ENCODE results near the gene SDF2L1. TPM values are rescaled to one million over a fixed set of nuclear protein-coding genes. Genes with fewer than 3 reads are reported as not detected.
A peak's percentile ranks its signal among the peaks of the same experiment; 100 is the strongest.

The SDF2L1 gene
- total and polyA plus RNA-seq, 12 donors, result 14.0 to 83.9 (median 27.4) TPM

- TF ChIP-seq, protein P1, sequence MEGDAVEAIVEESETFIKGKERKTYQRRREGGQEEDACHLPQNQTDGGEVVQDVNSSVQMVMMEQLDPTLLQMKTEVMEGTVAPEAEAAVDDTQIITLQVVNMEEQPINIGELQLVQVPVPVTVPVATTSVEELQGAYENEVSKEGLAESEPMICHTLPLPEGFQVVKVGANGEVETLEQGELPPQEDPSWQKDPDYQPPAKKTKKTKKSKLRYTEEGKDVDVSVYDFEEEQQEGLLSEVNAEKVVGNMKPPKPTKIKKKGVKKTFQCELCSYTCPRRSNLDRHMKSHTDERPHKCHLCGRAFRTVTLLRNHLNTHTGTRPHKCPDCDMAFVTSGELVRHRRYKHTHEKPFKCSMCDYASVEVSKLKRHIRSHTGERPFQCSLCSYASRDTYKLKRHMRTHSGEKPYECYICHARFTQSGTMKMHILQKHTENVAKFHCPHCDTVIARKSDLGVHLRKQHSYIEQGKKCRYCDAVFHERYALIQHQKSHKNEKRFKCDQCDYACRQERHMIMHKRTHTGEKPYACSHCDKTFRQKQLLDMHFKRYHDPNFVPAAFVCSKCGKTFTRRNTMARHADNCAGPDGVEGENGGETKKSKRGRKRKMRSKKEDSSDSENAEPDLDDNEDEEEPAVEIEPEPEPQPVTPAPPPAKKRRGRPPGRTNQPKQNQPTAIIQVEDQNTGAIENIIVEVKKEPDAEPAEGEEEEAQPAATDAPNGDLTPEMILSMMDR (IDR thresholded peaks at IDR 0.05), result no peak
- TF ChIP-seq POLR2A (IDR thresholded peaks at IDR 0.05), result no peak
- H3K4me3 ChIP-seq, result peak overlapping the region in 1 of 4 donors; percentile 79
- H3K36me3 ChIP-seq (replicated peaks in 1 of 2), result no peaks in the 10 kb centered on the region
- no peak overlapping the region for H3K27ac ChIP-seq
- H3K9me3 ChIP-seq (replicated peaks in 1 of 3), result no peaks in the 10 kb centered on the region
- WGBS, 4 donors, result 19 to 23% (median 22%) methylated on average over 5 to 6 of the region's 6 CpGs
- H3K27me3 ChIP-seq, result no peaks in the 10 kb centered on the region
- intact Hi-C loops (cut with DNase I), result no loop called here
- no peak for DNase-seq
- H3K4me1 ChIP-seq (replicated peaks in 1 of 2), result peaks cover 12 to 14% of the 10 kb centered on the region in 2 donors
These were observed 8.9 kb downstream of the SDF2L1 start for GRCh38 chr22:21650823-21651520.

DNA sequence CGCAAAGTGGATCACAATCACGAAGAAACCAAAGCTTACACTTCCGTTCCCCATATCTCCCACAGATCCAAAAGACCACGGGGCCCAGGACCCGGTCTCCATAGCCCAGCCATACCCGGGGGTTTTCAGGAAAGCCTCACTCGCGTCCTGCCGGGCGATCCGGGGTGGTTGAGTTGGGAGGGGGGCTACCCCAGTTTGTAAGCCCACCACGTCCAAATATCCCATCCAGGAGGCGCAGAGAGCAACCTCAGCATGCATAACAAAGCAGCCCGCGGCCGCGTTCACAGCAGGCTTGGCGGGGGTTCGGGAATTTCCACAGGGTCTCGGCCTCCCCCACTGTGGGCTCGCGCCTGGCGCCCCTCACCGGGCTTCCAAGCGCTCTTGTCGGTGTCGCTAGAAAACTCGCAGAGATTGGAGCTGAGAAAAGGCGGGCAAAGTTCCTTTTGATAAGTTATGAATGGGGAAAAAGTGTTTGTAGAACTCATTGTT, 9.5 kb downstream of the SDF2L1 start:
- TF ChIP-seq, protein P1 (IDR thresholded peaks at IDR 0.05), result no peak
- no peak for TF ChIP-seq POLR2A (IDR thresholded peaks at IDR 0.05)
- H3K27ac ChIP-seq, result no peak overlapping the region
- H3K36me3 ChIP-seq (replicated peaks in 1 of 2), result no peaks in the 10 kb centered on the region
- H3K27me3 ChIP-seq, result no peaks in the 10 kb centered on the region
- H3K4me3 ChIP-seq, result peak overlapping the region in 3 of 4 donors; percentile 23 to 79 (median 30)
- DNase-seq, result no peak
- 1 to 2% (median 1%) methylated on average over 11 to 29 of the region's 29 CpGs for WGBS, 4 donors
- H3K4me1 ChIP-seq (replicated peaks in 1 of 2), result peaks cover 12 to 14% of the 10 kb centered on the region in 2 donors
- no peaks in the 10 kb centered on the region for H3K9me3 ChIP-seq (replicated peaks in 1 of 3)
- intact Hi-C loops (cut with DNase I), result no loop called here

DNA sequence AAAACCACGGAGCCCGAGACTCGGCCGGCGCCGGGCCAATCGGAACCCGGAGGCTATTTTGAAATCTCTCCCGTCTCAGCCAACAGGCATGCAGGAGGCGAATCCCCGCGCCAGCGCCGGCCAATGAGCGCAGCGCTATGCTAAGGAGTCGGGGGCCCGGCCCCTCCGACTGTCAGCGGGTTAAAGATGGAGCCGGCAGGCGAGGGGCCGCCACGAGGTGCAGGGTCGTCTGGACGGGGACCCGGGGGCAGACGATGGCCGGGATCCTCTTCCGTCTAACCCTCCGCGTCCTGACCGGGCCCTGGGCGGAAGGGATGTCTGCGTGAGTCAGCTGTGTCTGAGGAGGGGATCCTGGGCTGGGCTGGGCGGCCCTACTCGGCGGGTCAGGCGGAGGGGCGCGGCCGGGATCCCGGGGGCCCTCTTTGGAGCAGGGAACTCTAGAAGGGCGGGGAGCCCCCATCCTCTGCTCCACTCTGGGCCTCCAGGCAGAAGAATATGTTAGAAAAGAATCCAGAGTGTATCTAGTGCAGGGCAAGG, 10.0 kb downstream of the SDF2L1 start:
- Histone ChIP-seq H3K27ac (no peak overlapping the region), H3K36me3 (replicated peaks in 1 of 2) (no peaks in the 10 kb centered on the region), H3K9me3 (replicated peaks in 1 of 3) (no peaks in the 10 kb centered on the region), H3K4me1 (replicated peaks in 1 of 2) (peaks cover 12 to 14% of the 10 kb centered on the region in 2 donors), H3K4me3 (peak overlapping the region in 2 of 4 donors; percentile 23 to 79), H3K27me3 (no peaks in the 10 kb centered on the region)
- peak; percentile 85 to 95 (median 88) for DNase-seq
- TF ChIP-seq, protein P1 (IDR thresholded peaks at IDR 0.05), result no peak
- no peak for TF ChIP-seq POLR2A (IDR thresholded peaks at IDR 0.05)
- 0 to 1% (median 0%) methylated on average over 3 to 44 of the region's 44 CpGs for WGBS, 4 donors
- intact Hi-C loops (cut with DNase I), result no loop called here

GRCh38 chr22:21652547-21653545, 10.7 kb downstream of the SDF2L1 start:
- no peak overlapping the region for H3K27ac ChIP-seq
- no peak for TF ChIP-seq POLR2A (IDR thresholded peaks at IDR 0.05)
- TF ChIP-seq, protein P1 (IDR thresholded peaks at IDR 0.05), result no peak
- no peak for DNase-seq
- peaks cover 12 to 14% of the 10 kb centered on the region in 2 donors for H3K4me1 ChIP-seq (replicated peaks in 1 of 2)
- intact Hi-C loops (cut with DNase I), result no loop called here
- H3K9me3 ChIP-seq (replicated peaks in 1 of 3), result no peaks in the 10 kb centered on the region
- peak overlapping the region in 2 of 4 donors; percentile 23 to 79 for H3K4me3 ChIP-seq
- H3K36me3 ChIP-seq (replicated peaks in 1 of 2), result no peaks in the 10 kb centered on the region
- WGBS, 4 donors, result 25 to 51% (median 33%) methylated on average over 11 to 40 of the region's 40 CpGs
- H3K27me3 ChIP-seq, result no peaks in the 10 kb centered on the region
